Hepatocyte (in vitro differentiated cells): ENCODE measurements around the gene OTX1.

ENCODE experiments used
- CTCF ChIP-seq: fragments of 200-600 bp; sonication (generic); IDR thresholded peaks from 2 replicates; pipeline ENCODE4 v1.5.1; 2016; ENCODE audit warnings: antibody characterized with exemption, mild to moderate bottlenecking; ENCODE audit not compliant: poor library complexity
- EZH2 ChIP-seq: fragments of 200-600 bp; sonication (generic); IDR thresholded peaks from 2 replicates; pipeline ENCODE4 v1.6.1; 2016; ENCODE audit warnings: antibody characterized with exemption, mild to moderate bottlenecking, borderline replicate concordance
- EZH2phosphoT487 ChIP-seq: fragments of 200-600 bp; sonication (generic); IDR thresholded peaks from one replicate; pipeline ENCODE4 v1.6.1; 2018; ENCODE audit warnings: antibody characterized with exemption, mild to moderate bottlenecking, low read depth, moderate library complexity; ENCODE audit not compliant: unreplicated experiment, severe bottlenecking

- TF ChIP-seq CTCF, result no peak
- no peak for TF ChIP-seq EZH2
- TF ChIP-seq EZH2phosphoT487, result no peak
Observed at GRCh38 chr2:63038034-63038433, 12.6 kb upstream of the OTX1 start.
